Retinal pigment epithelial cell (primary cell): ENCODE measurements around the gene ISG20L2.

Experiments
- DNase-seq: peaks from one replicate; pipeline ENCODE4 v3.0.0-alpha.2; 2010; ENCODE audit warnings: low read depth
- H3K4me3 ChIP-seq: 2 replicates; pipeline ENCODE4 v1.5.1; 2011; ENCODE audit warnings: mild to moderate bottlenecking, low read length, control low read depth, moderate library complexity
- CTCF ChIP-seq: conservative IDR thresholded peaks from 2 replicates; pipeline ENCODE4 v1.5.1; 2011; ENCODE audit warnings: low read depth, low read length, control low read depth, inconsistent platforms

ISG20L2 gene

GRCh38 chr1:156691665-156692440 lies 36.7 kb downstream of the ISG20L2 start:
- no peak overlapping the region for H3K4me3 ChIP-seq
- peak; percentile 39 for TF ChIP-seq CTCF
- no peak for DNase-seq

GRCh38 chr1:156691191-156691590 lies 37.4 kb downstream of the ISG20L2 start:
- DNase-seq = no peak
- no peak for TF ChIP-seq CTCF
- H3K4me3 ChIP-seq = no peak overlapping the region

- H3K4me3 ChIP-seq = no peak overlapping the region
- DNase-seq = no peak
- no peak for TF ChIP-seq CTCF
Observed at GRCh38 chr1:156690675-156691036, 37.9 kb downstream of the ISG20L2 start.

GRCh38 chr1:156689953-156690674 lies 38.5 kb downstream of the ISG20L2 start:
- TF ChIP-seq CTCF = no peak
- H3K4me3 ChIP-seq = peak overlapping the region; percentile 40
- no peak for DNase-seq

- peak; percentile 95 for TF ChIP-seq CTCF
- peak overlapping the region; percentile 40 for H3K4me3 ChIP-seq
Observed at GRCh38 chr1:156689035-156689952, 39.3 kb downstream of the ISG20L2 start.

GRCh38 chr1:156684227-156684782 lies 44.3 kb downstream of the ISG20L2 start:
- TF ChIP-seq CTCF = peak; percentile 13
- H3K4me3 ChIP-seq = no peak overlapping the region
- DNase-seq = no peak

More at GRCh38 chr1:156689035-156689952, 39.3 kb downstream of the ISG20L2 start:
- no peak for DNase-seq
